Activated CD8-positive, alpha-beta T cell treated with anti-CD3 and anti-CD28 coated beads for 36 hours (primary cell): ENCODE data around the gene ERG. TPM values are rescaled to one million over a fixed set of nuclear protein-coding genes. Genes with fewer than 3 reads are reported as not detected.
A peak's percentile ranks its signal among the peaks of the same experiment; 100 is the strongest.

Experiments
- ATAC-seq: fragments of 200-7000 bp; cut with Tn5 transposase; one replicate; pipeline ENCODE4 v1.10.0; 2021; ENCODE audit warnings: mild to moderate bottlenecking, moderate library complexity
- CTCF ChIA-PET: fragments of 350-600 bp; sonication (Branson Sonifier 250); formaldehyde crosslinking; loops from one replicate; lab custom pipeline; 2021; ENCODE audit warnings: antibody characterized with exemption; lab: Charles Lee
- POLR2A ChIA-PET: fragments of 350-600 bp; sonication (Branson Sonifier 250); formaldehyde crosslinking; loops from one replicate; lab custom pipeline; 2021; ENCODE audit warnings: antibody characterized with exemption; lab: Charles Lee
- DNase-seq: peaks from one replicate; pipeline ENCODE4 v3.0.0-alpha.2; 2020
- H3K27ac Mint-ChIP-seq: one replicate; pipeline ENCODE4 v1.8.0; 2021; ENCODE audit warnings: mild to moderate bottlenecking, mixed read lengths
- H3K27me3 Mint-ChIP-seq: one replicate; pipeline ENCODE4 v1.8.0; 2021; ENCODE audit warnings: mixed read lengths
- H3K36me3 Mint-ChIP-seq: one replicate; pipeline ENCODE4 v1.8.0; 2021; ENCODE audit warnings: low read depth, mixed read lengths
- H3K4me1 Mint-ChIP-seq: one replicate; pipeline ENCODE4 v1.8.0; 2021; ENCODE audit warnings: low read depth, mixed read lengths
- H3K4me3 Mint-ChIP-seq: one replicate; pipeline ENCODE4 v1.8.0; 2021; ENCODE audit warnings: mild to moderate bottlenecking, moderate library complexity, mixed read lengths
- H3K9me3 Mint-ChIP-seq: one replicate; pipeline ENCODE4 v1.8.0; 2021; ENCODE audit warnings: mixed read lengths
- intact Hi-C: fragments of 100-400 bp; cut with micrococcal nuclease; formaldehyde crosslinking; loops from one replicate; pipeline ENCODE4 v1.10.0; 2022
- total RNA-seq, 2 experiments: library from RNA; stranded (reverse); gene quantifications; one replicate each; pipeline ENCODE4 v1.2.3, GENCODE V29; 2021
- TF ChIP-seq, protein P1 (sequence below): fragments of 200-600 bp; IDR thresholded peaks from one replicate; pipeline ENCODE4 v1.8.0; 2022; ENCODE audit warnings: antibody characterized with exemption, mild to moderate bottlenecking

ERG gene
- total RNA-seq, 2 experiments from 2014 or later: not detected

DNA sequence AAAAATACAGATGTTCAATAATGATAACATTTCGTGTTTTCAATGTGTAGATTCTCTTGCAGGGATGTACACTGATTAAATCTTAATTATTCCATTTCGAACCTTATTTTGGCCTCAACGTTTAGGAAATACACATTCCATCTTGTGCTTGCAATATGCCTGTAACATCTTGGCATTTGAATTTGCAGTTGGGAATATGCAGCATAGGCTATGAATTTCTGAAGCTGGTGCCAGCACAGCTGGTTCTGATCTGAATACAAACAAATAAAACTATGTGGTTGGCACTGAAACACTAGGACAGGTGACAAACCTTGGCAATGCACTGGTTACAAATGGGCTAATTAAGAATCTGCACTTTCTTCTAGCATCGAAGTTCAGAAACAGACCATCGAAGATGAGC, 108.4 kb downstream of the ERG start:
- no peak overlapping the region for H3K4me3 Mint-ChIP-seq
- ChIA-PET CTCF (no interaction called here), POLR2A (no interaction called here)
- H3K27me3 Mint-ChIP-seq: peaks cover 3% of the 10 kb centered on the region
- peaks cover 3% of the 10 kb centered on the region for H3K4me1 Mint-ChIP-seq
- ATAC-seq: no peak
- no peak for DNase-seq
- no peaks in the 10 kb centered on the region for H3K9me3 Mint-ChIP-seq
- H3K36me3 Mint-ChIP-seq: no peaks in the 10 kb centered on the region
- no peak overlapping the region for H3K27ac Mint-ChIP-seq
- intact Hi-C loops: no loop called here
- TF ChIP-seq, protein P1, sequence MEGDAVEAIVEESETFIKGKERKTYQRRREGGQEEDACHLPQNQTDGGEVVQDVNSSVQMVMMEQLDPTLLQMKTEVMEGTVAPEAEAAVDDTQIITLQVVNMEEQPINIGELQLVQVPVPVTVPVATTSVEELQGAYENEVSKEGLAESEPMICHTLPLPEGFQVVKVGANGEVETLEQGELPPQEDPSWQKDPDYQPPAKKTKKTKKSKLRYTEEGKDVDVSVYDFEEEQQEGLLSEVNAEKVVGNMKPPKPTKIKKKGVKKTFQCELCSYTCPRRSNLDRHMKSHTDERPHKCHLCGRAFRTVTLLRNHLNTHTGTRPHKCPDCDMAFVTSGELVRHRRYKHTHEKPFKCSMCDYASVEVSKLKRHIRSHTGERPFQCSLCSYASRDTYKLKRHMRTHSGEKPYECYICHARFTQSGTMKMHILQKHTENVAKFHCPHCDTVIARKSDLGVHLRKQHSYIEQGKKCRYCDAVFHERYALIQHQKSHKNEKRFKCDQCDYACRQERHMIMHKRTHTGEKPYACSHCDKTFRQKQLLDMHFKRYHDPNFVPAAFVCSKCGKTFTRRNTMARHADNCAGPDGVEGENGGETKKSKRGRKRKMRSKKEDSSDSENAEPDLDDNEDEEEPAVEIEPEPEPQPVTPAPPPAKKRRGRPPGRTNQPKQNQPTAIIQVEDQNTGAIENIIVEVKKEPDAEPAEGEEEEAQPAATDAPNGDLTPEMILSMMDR: no peak

DNA sequence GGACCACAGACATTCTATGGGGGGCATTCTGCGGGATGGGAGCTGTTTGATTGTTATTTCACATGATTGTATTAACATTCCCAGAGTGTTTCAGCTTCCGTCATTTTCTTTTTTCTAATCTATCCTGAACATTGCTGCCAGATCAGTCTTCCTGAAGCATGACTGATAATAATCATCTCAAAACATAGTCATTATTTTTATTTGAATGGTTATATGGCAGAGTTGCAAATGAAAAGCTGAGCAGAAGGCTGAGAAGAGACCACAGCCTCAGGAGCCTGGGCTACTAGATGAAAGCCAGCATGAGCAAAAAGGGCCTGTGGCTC, 109.0 kb downstream of the ERG start:
- ChIA-PET CTCF (no interaction called here), POLR2A (no interaction called here)
- Mint-ChIP-seq H3K4me1 (peaks cover 3% of the 10 kb centered on the region), H3K9me3 (no peaks in the 10 kb centered on the region), H3K4me3 (no peak overlapping the region), H3K27ac (no peak overlapping the region), H3K36me3 (no peaks in the 10 kb centered on the region), H3K27me3 (peaks cover 3% of the 10 kb centered on the region)
- ATAC-seq (no peak), DNase-seq (no peak)
- TF ChIP-seq, protein P1: no peak
- intact Hi-C loops: no loop called here

DNA sequence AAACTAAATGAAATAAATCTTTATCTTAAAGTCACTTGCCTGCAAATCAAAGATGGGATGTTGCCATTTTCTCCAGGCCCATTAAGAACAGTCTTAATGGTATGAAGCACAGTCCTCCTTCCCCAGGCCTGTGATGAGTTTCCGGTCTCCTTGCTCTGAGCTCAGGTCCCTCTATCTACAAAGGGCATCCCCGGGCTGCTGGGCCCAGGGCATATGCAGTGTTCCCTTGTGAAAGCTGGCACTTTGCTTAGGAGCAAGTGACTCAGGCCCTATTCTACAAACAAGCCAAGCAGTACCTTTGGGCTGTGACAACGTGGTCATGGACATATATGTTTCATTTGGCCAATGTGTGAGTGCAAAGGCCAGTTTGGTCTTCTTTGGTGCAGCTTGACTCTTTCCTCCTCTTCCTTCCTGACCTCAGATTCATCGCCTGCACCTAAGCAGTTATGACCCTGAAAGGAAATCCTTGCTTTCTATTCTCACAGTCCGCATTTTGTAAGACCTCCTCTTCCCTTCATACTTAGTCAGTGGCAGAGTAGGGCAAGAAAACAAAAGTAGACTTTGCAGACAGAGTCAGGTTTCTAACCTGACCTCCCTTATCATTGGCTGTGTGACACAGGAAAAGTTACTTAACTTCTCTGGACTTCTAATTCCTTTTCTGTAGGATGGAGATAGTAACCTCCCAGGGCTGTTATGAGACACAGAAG, 109.5 kb downstream of the ERG start:
- Mint-ChIP-seq H3K9me3 (no peaks in the 10 kb centered on the region), H3K27me3 (peaks cover 5% of the 10 kb centered on the region), H3K4me3 (no peak overlapping the region), H3K4me1 (peaks cover 3% of the 10 kb centered on the region), H3K36me3 (no peaks in the 10 kb centered on the region), H3K27ac (no peak overlapping the region)
- POLR2A ChIA-PET: no interaction called here
- intact Hi-C loops: no loop called here
- DNase-seq (no peak), ATAC-seq (no peak)
- CTCF ChIA-PET: interaction anchor here (1.2 kb wide), 1 partner anchor 33 kb away, joined by 3 read pairs; no protein-coding TSS in a partner anchor
- TF ChIP-seq, protein P1: no peak

DNA sequence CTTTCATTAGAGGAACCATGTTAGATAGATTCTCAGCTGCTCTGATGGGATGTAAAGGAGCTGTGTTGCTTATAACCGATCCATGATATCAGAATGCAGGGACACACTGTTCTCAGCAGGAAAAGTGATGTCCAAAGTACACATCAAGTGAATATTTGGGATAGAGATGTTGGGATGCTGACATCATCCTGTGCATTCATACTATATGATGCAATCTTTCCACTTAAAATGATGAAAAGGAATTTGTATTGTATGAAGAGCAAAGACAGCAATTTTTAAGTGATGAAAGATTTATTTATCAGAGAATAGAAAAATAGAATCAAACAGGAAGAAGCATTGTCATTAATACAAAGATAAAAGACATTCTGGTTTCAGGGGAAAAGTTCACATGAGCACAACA, 110.1 kb downstream of the ERG start:
- intact Hi-C loops: no loop called here
- H3K9me3 Mint-ChIP-seq: no peaks in the 10 kb centered on the region
- no peak for ATAC-seq

DNA sequence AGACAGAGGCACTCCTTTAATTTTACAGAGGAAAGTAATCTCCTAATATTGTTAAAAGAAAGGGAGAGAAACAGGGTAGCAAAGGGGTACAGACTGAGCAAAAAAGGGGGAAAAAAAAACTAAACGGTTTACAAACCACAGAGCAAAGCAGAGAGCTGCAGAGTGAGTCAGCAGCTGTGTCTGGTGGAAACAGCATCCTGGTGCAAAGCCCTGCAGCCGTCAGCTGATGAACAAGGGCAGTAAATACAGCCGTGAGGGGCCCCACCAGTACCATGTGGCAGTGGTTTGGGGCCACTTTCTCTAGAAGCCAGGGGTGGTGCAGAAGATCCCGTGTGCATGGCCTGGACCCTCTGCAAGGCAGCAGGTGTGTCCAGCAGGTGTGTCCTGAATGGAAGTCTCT, 111.3 kb downstream of the ERG start:
- ATAC-seq: peak; percentile 45
- POLR2A ChIA-PET: interaction anchor here (0.6 kb wide), 1 partner anchor 79 kb away, joined by 3 read pairs; no protein-coding TSS in a partner anchor

More for the DNA sequence above, 110.1 kb downstream of the ERG start:
- CTCF ChIA-PET: interaction anchor here (1.2 kb wide), 1 partner anchor 32 kb away, joined by 3 read pairs; no protein-coding TSS in a partner anchor
- Mint-ChIP-seq H3K4me3 (no peak overlapping the region), H3K27me3 (peaks cover 9% of the 10 kb centered on the region), H3K4me1 (peaks cover 3% of the 10 kb centered on the region), H3K36me3 (no peaks in the 10 kb centered on the region), H3K27ac (no peak overlapping the region)
- POLR2A ChIA-PET: no interaction called here
- no peak for DNase-seq
- TF ChIP-seq, protein P1: no peak

More for the DNA sequence above, 111.3 kb downstream of the ERG start:
- Mint-ChIP-seq H3K9me3 (no peaks in the 10 kb centered on the region), H3K36me3 (no peaks in the 10 kb centered on the region), H3K4me1 (peaks cover 3% of the 10 kb centered on the region), H3K27ac (no peak overlapping the region), H3K4me3 (no peak overlapping the region), H3K27me3 (peaks cover 12% of the 10 kb centered on the region)
- intact Hi-C loops: no loop called here
- peak; percentile 41 for DNase-seq
- CTCF ChIA-PET: no interaction called here
- TF ChIP-seq, protein P1: no peak
